ENCODE data around the gene NIF3L1.
"Not testable (repeated sequence)": the region's sequence is repeated elsewhere in the genome, so short reads cannot be mapped to it uniquely, and the experiment has no call there.

The NIF3L1 gene

GRCh38 chr2:200871151-200871550, 18.0 kb upstream of the NIF3L1 start:
- DNase-seq (ENCODE audit: low spot score) = no peak

- no peak for DNase-seq (ENCODE audit: low spot score)
Observed at GRCh38 chr2:200873560-200873959, 15.6 kb upstream of the NIF3L1 start.

- DNase-seq (ENCODE audit: low spot score) = no peak
Observed at GRCh38 chr2:200877443-200877842, 11.7 kb upstream of the NIF3L1 start.

GRCh38 chr2:200878289-200878880, 10.8 kb upstream of the NIF3L1 start:
- no peak for DNase-seq (ENCODE audit: low spot score)

GRCh38 chr2:200881715-200882249, 7.4 kb upstream of the NIF3L1 start:
- not testable (repeated sequence) for DNase-seq (ENCODE audit: low spot score)

- DNase-seq (ENCODE audit: low spot score) = no peak
Observed at GRCh38 chr2:200899482-200899881, 10.3 kb downstream of the NIF3L1 start.

GRCh38 chr2:200901459-200902072, 12.4 kb downstream of the NIF3L1 start:
- DNase-seq (ENCODE audit: low spot score) = peak; percentile 91

GRCh38 chr2:200905618-200906296, 16.6 kb downstream of the NIF3L1 start:
- peak; percentile 82 for DNase-seq (ENCODE audit: low spot score)

- DNase-seq (ENCODE audit: low spot score) = no peak
Observed at GRCh38 chr2:200909958-200910357, 20.8 kb downstream of the NIF3L1 start.

GRCh38 chr2:200913654-200914053, 24.5 kb downstream of the NIF3L1 start:
- peak; percentile 65 for DNase-seq (ENCODE audit: low spot score)

- DNase-seq (ENCODE audit: low spot score) = no peak
Observed at GRCh38 chr2:200922439-200922838, 33.3 kb downstream of the NIF3L1 start.

- DNase-seq (ENCODE audit: low spot score) = no peak
Observed at GRCh38 chr2:200929334-200930249, 40.4 kb downstream of the NIF3L1 start.

GRCh38 chr2:200930947-200931626, 41.9 kb downstream of the NIF3L1 start:
- DNase-seq (ENCODE audit: low spot score) = no peak

- no peak for DNase-seq (ENCODE audit: low spot score)
Observed at GRCh38 chr2:200939832-200940231, 50.7 kb downstream of the NIF3L1 start.

GRCh38 chr2:200943527-200944105, 54.4 kb downstream of the NIF3L1 start:
- DNase-seq (ENCODE audit: low spot score) = no peak

GRCh38 chr2:200944467-200945394, 55.6 kb downstream of the NIF3L1 start:
- DNase-seq (ENCODE audit: low spot score) = peak; percentile 36

GRCh38 chr2:200945395-200945729, 56.2 kb downstream of the NIF3L1 start:
- DNase-seq (ENCODE audit: low spot score) = no peak

- DNase-seq (ENCODE audit: low spot score) = no peak
Observed at GRCh38 chr2:200950378-200950777, 61.2 kb downstream of the NIF3L1 start.
